DLD1 (cell line): Measurements from ENCODE around the gene ALKBH1.
"Not testable (repeated sequence)": the region's sequence is repeated elsewhere in the genome, so short reads cannot be mapped to it uniquely, and the experiment has no call there.

ENCODE experiments used
- in situ Hi-C: cut with HindIII; loops from 2 replicates; pipeline ENCODE4 v1.10.0; 2017; ENCODE audit warnings: low sequenced_read_pairs

The ALKBH1 gene, protein sequence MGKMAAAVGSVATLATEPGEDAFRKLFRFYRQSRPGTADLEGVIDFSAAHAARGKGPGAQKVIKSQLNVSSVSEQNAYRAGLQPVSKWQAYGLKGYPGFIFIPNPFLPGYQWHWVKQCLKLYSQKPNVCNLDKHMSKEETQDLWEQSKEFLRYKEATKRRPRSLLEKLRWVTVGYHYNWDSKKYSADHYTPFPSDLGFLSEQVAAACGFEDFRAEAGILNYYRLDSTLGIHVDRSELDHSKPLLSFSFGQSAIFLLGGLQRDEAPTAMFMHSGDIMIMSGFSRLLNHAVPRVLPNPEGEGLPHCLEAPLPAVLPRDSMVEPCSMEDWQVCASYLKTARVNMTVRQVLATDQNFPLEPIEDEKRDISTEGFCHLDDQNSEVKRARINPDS

DNA sequence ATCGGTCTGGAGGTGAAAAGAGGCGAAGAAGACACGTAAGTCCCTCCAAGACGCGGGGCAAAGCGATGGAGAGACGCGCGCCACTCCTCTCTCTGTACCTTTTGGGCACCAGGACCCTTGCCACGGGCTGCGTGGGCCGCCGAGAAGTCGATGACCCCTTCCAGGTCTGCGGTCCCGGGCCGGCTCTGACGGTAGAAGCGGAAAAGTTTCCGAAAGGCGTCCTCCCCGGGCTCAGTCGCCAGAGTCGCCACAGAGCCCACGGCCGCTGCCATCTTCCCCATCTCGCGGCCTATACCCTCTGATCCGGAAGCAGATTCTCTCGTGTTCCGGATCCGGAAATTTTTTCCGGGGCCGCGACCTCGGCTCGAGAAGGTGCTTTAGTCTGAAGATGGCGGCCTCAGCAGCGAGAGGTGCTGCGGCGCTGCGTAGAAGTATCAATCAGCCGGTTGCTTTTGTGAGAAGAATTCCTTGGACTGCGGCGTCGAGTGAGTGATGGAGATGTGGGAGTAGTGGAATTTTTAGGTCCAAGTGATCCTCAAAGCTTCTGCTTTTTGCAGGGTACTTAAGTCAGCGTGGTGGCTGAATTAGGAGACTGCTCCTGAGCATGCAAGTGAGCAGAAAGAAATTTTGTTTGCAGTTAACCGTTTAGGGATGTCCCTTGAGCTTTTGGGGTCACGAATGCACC, at the start of gene ALKBH1, which contains the start of gene SLIRP:
Gene ALKBH1 (minus strand): TSS at position 300 of the 685 bp plus-strand sequence. CDS start 19 bp downstream, at position 281.
Gene SLIRP (plus strand): TSS at position 380 of the 685 bp plus-strand sequence. CDS start 9 bp downstream, at position 389.
- in situ Hi-C loops: no loop called here

DNA sequence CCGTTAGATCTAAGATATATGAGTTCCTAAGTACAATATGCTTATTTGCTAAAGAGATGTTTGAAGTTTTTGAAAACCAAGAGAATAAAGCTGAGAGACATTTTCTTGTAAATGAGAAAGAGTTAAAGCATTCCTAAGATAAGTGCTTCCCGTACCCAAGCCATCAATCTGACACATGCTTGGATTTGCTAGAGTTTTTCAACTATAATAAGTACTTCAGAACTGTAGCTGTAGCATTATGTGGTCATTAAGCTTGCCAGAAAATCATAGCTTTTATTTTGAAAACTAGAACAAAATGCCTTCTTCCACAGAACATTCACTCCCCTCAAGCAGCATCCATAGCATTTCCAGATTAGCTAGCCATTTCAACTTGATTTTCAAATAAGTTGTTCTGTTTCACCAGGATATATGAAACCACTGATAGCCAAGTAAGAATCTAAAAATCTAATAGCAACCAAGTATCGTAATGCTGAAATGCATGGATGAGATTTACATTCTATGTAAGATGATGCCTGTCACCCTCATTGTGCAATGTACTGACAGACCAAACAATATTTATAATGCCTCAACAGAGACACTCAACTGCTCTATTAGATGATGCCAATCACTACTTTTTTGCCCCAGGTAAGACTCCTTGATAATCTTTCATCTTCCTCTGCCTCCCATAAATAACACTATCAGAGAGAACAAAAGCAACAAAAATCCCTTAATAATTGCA, 45.1 kb upstream of the ALKBH1 start:
- in situ Hi-C loops: no loop called here

- in situ Hi-C loops: no loop called here
These were observed 44.4 kb upstream of the ALKBH1 start for GRCh38 chr14:77752266-77752665.

GRCh38 chr14:77747425-77747824, 39.6 kb upstream of the ALKBH1 start:
- in situ Hi-C loops: not testable (repeated sequence)

GRCh38 chr14:77746064-77746702, 38.4 kb upstream of the ALKBH1 start:
- in situ Hi-C loops: no loop called here

GRCh38 chr14:77741438-77741837, 33.6 kb upstream of the ALKBH1 start:
- in situ Hi-C loops: no loop called here

GRCh38 chr14:77738559-77739250, 30.9 kb upstream of the ALKBH1 start:
- in situ Hi-C loops: no loop called here

- in situ Hi-C loops: no loop called here
These were observed 23.2 kb upstream of the ALKBH1 start for GRCh38 chr14:77730976-77731497.

DNA sequence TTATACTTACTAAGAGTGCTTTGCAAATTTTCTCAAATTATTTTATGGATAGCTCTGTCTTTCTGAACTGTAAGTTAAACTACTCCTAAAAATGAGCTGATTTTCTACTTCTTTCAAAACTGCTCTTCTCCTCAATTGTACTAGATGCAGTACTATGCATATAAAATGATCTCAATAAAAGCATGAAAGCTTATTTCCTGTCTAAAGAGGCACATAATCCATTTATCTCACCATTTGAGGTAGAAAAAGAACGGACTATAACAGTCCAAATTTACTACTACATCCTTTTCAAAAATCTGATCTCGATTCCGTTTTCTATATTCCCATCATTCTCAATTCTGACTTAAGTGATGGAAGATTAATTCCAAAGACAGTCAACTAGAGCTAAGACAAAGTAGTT, 14.5 kb upstream of the ALKBH1 start:
- in situ Hi-C loops: no loop called here

DNA sequence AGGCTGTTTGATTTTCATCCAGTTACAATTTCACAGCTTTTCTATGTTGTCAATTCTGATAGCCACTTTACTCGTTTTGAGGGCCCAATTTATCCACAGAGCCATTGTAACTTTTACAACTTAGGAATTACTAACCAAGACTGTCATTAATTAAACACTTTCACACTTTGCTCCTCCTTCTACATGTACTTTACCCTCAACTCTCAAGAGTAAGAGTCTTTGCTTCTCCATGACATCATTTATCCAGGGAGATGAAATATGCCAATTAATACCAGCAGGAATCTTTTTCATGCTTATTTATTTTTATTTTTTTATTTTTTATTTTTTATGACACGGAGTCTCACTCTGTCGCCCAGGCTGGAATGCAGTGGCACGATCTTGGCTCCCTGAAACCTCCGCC, 13.6 kb upstream of the ALKBH1 start:
- in situ Hi-C loops: no loop called here

- in situ Hi-C loops: no loop called here
These were observed 9.9 kb upstream of the ALKBH1 start for GRCh38 chr14:77717608-77718305.

DNA sequence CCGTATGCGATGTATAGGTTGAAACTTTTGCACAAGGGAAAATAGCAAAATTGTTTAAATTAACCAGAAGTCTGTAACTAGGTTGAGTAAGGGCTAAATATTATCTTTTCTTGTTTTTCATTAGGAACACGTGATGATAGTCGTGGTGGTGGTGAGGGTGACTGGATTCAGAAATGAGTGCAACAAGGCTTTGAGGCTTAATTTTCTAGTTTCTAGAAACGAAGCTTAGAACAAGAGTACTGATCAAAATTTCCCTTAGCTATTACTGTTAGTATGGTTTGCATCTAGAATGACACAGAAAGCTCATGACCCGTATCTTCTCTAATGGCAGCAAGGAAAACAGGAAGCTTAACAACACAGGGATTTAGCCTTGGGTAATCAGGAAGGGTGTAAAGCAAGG, 7.1 kb upstream of the ALKBH1 start:
- in situ Hi-C loops: no loop called here

DNA sequence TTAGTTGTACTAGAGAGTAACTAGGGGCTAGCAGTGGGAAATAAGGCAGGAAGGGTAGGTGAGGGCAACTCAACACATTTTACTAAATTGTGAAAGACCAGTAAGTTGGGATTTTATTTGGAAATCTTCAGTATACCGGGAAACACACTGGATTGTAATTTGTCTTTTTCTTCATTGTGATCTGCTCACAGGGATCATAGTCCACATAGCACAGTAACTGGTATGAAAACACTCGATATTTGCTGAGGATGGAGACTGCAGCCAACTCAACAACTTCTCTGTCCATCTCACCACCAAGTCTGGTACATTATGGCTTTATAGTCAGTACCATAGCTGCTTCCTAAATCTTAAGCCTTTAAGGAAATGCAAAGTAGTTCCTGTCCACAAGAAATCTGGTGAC, 2.5 kb upstream of the ALKBH1 start:
- in situ Hi-C loops: no loop called here

DNA sequence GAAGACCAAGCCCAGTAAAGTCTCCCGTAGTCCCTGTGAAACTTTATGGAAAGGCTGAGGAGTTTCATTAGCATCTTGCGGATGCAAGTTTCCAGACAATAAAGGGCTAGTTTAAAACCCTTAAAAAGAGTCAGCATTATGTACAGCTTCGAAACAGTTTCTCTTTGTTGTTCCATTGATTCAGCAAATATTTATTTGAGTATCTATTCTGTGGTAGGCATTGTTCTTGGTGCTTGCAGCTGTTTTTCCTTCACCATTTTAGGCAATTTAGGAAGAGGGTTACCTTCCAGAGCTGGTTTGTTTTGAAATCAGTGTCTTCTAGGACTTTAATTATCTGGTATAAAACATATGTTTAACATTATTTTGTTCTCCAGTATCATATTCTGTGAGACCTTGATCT, 1.6 kb upstream of the ALKBH1 start:
- in situ Hi-C loops: no loop called here

DNA sequence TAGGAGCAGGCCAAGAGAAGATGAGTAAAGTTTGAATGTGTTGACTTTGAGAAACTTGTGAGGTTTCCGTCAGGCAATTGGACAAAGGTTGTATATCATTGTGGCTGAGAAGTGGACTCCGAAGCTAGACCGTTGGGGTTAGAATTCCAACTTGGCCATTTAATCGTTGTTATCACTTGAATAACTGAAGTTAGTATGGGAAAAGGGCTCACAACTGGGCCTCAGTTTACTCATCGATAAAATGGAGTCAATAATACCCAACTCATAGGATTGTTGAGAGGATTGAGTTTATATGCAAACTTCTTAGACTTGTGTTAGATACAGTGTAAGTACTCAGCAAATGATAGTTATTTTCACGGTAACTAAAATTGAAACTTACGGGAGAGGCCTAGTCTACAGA, 926 bp upstream of the ALKBH1 start:
- in situ Hi-C loops: no loop called here

- in situ Hi-C loops: no loop called here
These were observed 484 bp downstream of the ALKBH1 start for GRCh38 chr14:77707355-77707723.

DNA sequence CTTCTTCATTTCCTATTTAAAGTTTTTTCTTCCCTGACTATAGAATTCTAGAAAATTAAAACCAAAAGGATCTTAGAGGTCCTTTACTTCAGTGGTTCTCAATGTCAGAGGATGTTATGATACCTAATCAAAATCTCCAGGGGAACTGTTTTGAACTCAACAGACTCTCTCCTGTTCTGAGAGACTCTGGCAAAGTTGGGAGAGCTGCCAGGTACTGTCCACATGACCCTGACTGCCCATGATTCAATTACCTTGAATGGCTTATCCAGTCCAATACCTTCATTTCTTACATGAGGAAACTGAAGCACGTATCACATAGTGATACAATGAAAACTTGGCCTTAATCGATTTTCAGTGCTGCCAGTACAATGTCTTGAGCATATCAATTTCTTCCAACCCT, 16.6 kb downstream of the ALKBH1 start:
- in situ Hi-C loops: no loop called here

GRCh38 chr14:77682158-77682553, 25.7 kb downstream of the ALKBH1 start:
- in situ Hi-C loops: no loop called here

DNA sequence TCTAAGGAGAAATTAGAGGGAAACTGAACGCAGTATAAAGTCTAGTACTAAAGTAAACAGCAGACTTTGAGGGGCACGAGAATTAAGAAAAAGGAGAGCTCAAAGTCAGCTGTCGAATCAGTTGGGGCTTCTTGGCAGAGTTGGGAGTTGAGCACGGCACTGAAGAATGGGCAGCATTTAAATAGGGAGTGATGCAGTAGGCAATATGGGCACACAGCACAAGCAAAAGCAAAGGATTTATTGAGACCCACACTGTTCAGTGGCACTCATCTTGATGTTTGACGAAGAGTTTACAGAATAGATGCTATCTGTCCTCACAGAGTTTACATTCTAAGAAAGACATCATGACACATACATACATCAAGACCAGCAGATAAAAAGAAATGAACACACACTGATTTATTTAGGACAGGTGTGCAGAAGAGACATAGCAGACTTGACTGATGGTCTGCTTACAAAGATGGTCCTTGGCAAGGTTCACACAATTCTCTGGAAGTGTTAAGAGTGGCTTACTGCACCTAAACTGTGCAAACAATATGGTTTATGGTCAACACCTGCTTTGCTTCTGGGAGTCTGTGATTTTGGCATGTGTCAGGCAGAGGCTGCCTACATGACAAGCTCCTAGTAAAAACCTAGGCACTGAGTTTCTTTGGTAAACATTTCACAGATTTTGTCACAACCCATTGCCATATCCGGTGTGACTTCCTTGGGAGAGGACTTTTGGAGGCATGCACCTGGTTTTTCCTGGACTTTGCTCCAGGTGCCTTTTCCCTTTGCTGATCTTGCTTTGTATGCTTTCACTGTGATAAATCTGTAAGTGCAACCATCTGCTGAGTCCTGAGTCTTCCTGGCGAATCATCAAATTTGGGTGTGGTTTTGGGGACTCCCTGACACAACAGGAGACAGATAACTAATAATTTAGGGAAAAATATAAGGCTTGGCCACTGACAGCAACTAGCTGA, 26.3 kb downstream of the ALKBH1 start:
- in situ Hi-C loops: no loop called here
